Stimulated activated naive CD4-positive, alpha-beta T cell treated with Interleukin-2 at 50 U/mL for 16 hours (primary cell): ENCODE measurements around the gene UBXN2A.

Experiments
- DNase-seq: peaks from one replicate; lab custom pipeline; 2025; lab: John Stamatoyannopoulos, UW

The UBXN2A gene

GRCh38 chr2:23939987-23940717, at the start of gene UBXN2A:
Gene UBXN2A, plus strand, starts transcription at chr2:23940463. Its CDS starts 17,852 bp downstream, at chr2:23958315.
- DNase-seq: peak; percentile 67

GRCh38 chr2:23900133-23900532, 40.1 kb upstream of the UBXN2A start:
- no peak for DNase-seq

GRCh38 chr2:23900541-23901322, 39.5 kb upstream of the UBXN2A start:
- DNase-seq: no peak

GRCh38 chr2:23901966-23902846, 38.1 kb upstream of the UBXN2A start:
- no peak for DNase-seq

- no peak for DNase-seq
Observed at GRCh38 chr2:23903034-23903433, 37.2 kb upstream of the UBXN2A start.

GRCh38 chr2:23904215-23904614, 36.0 kb upstream of the UBXN2A start:
- DNase-seq: no peak

- no peak for DNase-seq
Observed at GRCh38 chr2:23904692-23905091, 35.6 kb upstream of the UBXN2A start.

- no peak for DNase-seq
Observed at GRCh38 chr2:23905155-23905554, 35.1 kb upstream of the UBXN2A start.

GRCh38 chr2:23912054-23912453, 28.2 kb upstream of the UBXN2A start:
- no peak for DNase-seq

- DNase-seq: no peak
Observed at GRCh38 chr2:23915327-23915726, 24.9 kb upstream of the UBXN2A start.

GRCh38 chr2:23916727-23917405, 23.4 kb upstream of the UBXN2A start:
- DNase-seq: no peak

GRCh38 chr2:23918837-23919489, 21.3 kb upstream of the UBXN2A start:
- no peak for DNase-seq

- DNase-seq: no peak
Observed at GRCh38 chr2:23924589-23925359, 15.5 kb upstream of the UBXN2A start.

GRCh38 chr2:23925702-23926289, 14.5 kb upstream of the UBXN2A start:
- peak; percentile 41 for DNase-seq

- peak; percentile 40 for DNase-seq
Observed at GRCh38 chr2:23926290-23926749, 13.9 kb upstream of the UBXN2A start.

GRCh38 chr2:23926750-23927571, 13.3 kb upstream of the UBXN2A start, which contains the start of gene ATAD2B:
Gene ATAD2B, minus strand, starts transcription at chr2:23927123. Its CDS starts 353 bp downstream, at chr2:23926770.
- DNase-seq: peak; percentile 91

GRCh38 chr2:23934259-23934658, 6.0 kb upstream of the UBXN2A start:
- DNase-seq: no peak

GRCh38 chr2:23940718-23941620, 706 bp downstream of the UBXN2A start:
- peak; percentile 54 for DNase-seq
